NB4 (cell line): ENCODE data around the gene AGPAT2.

Source experiments
- DNase-seq: peaks from one replicate; pipeline ENCODE4 v3.0.0; 2010; ENCODE audit warnings: low read depth
- H3K4me3 ChIP-seq: one replicate; pipeline ENCODE4 v1.5.1; 2011; ENCODE audit warnings: mild to moderate bottlenecking, low read depth, low read length, moderate library complexity
- CTCF ChIP-seq: IDR thresholded peaks from one replicate; pipeline ENCODE4 v1.5.1; 2012; ENCODE audit warnings: low read depth, low read length
- MAX ChIP-seq: IDR thresholded peaks from 2 replicates; pipeline ENCODE4 v1.6.1; 2011; ENCODE audit warnings: low read depth, low read length
- MYC ChIP-seq: IDR thresholded peaks from 2 replicates; pipeline ENCODE4 v1.6.1; 2011; ENCODE audit warnings: low read depth, low read length
- POLR2A ChIP-seq: IDR thresholded peaks from 2 replicates; pipeline ENCODE4 v1.6.1; 2011; ENCODE audit warnings: mild to moderate bottlenecking; ENCODE audit not compliant: insufficient read length; ENCODE audit errors: extremely low read depth

AGPAT2 gene

GRCh38 chr9:136685216-136685615 is 2.0 kb downstream of the AGPAT2 start:
- TF ChIP-seq MYC (no peak), MAX (no peak), POLR2A (no peak), CTCF (no peak)

GRCh38 chr9:136684799-136685198 is 2.5 kb downstream of the AGPAT2 start:
- DNase-seq = no peak
- no peak overlapping the region for H3K4me3 ChIP-seq
- TF ChIP-seq CTCF (no peak), MYC (no peak), POLR2A (no peak), MAX (no peak)

More at GRCh38 chr9:136685216-136685615, 2.0 kb downstream of the AGPAT2 start:
- DNase-seq = no peak
- H3K4me3 ChIP-seq = no peak overlapping the region

- TF ChIP-seq MYC (no peak), MAX (no peak), CTCF (no peak), POLR2A (no peak)
- no peak for DNase-seq
- no peak overlapping the region for H3K4me3 ChIP-seq
These were observed 2.9 kb downstream of the AGPAT2 start for GRCh38 chr9:136684339-136684738.

GRCh38 chr9:136683755-136684154 is 3.5 kb downstream of the AGPAT2 start:
- no peak overlapping the region for H3K4me3 ChIP-seq
- no peak for DNase-seq
- no peak for TF ChIP-seq MYC
- no peak for TF ChIP-seq MAX
- no peak for TF ChIP-seq POLR2A
- no peak for TF ChIP-seq CTCF

GRCh38 chr9:136683173-136683745 is 4.0 kb downstream of the AGPAT2 start:
- no peak overlapping the region for H3K4me3 ChIP-seq
- TF ChIP-seq POLR2A (no peak), CTCF (no peak), MAX (no peak), MYC (no peak)
- DNase-seq = no peak

- no peak overlapping the region for H3K4me3 ChIP-seq
- TF ChIP-seq MAX = no peak
- no peak for TF ChIP-seq CTCF
- TF ChIP-seq MYC = no peak
- TF ChIP-seq POLR2A = no peak
- DNase-seq = no peak
These were observed 4.5 kb downstream of the AGPAT2 start for GRCh38 chr9:136682710-136683109.
